Measurements from ENCODE around the gene BFSP2. TPM values are rescaled to one million over a fixed set of nuclear protein-coding genes. Genes with fewer than 3 reads are reported as not detected.

BFSP2 gene
- total RNA-seq, 4 donors from 2014 or later = not detected

DNA sequence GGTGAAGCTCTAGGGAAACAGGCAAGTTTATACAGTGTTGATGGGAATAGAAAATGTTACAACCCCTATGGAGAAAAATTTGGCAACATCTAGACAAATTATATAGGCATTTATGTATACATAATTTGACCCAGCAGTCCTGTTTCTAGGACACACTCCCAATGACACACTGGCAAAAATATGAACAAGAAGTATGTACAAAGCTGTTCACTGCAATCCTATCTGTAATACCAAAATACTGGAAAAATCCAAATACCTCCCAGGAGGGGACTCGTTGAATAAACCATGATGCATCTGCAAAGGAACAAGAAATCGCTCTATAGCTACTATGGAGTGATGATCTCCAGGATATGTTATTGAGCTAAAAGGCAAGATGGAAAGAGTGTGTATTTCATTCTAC, 8.5 kb downstream of the BFSP2 start:
- DNase-seq = no peak
- intact Hi-C loops (cut with DNase I; ENCODE audit: low total_unique reads) = no loop called here
- Histone ChIP-seq H3K4me1 (peaks cover under 1 to 3% of the 10 kb centered on the region in 2 donors), H3K27ac (no peak overlapping the region), H3K27me3 (peaks cover 0 to 2% (median 0%) of the 10 kb centered on the region in 3 donors), H3K36me3 (no peaks in the 10 kb centered on the region), H3K9me3 (no peaks in the 10 kb centered on the region), H3K4me3 (no peak overlapping the region)
- no peak for ATAC-seq
- in situ Hi-C loops (cut with MboI; ENCODE audit: low sequenced_read_pairs in 4 of 4) = no loop called here
- no peak for TF ChIP-seq POLR2A (IDR thresholded peaks at IDR 0.05)
- TF ChIP-seq, protein P1, sequence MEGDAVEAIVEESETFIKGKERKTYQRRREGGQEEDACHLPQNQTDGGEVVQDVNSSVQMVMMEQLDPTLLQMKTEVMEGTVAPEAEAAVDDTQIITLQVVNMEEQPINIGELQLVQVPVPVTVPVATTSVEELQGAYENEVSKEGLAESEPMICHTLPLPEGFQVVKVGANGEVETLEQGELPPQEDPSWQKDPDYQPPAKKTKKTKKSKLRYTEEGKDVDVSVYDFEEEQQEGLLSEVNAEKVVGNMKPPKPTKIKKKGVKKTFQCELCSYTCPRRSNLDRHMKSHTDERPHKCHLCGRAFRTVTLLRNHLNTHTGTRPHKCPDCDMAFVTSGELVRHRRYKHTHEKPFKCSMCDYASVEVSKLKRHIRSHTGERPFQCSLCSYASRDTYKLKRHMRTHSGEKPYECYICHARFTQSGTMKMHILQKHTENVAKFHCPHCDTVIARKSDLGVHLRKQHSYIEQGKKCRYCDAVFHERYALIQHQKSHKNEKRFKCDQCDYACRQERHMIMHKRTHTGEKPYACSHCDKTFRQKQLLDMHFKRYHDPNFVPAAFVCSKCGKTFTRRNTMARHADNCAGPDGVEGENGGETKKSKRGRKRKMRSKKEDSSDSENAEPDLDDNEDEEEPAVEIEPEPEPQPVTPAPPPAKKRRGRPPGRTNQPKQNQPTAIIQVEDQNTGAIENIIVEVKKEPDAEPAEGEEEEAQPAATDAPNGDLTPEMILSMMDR (IDR thresholded peaks at IDR 0.05 in 4 of 5, conservative IDR thresholded peaks at IDR 0.05 in 1 of 5) = no peak

DNA sequence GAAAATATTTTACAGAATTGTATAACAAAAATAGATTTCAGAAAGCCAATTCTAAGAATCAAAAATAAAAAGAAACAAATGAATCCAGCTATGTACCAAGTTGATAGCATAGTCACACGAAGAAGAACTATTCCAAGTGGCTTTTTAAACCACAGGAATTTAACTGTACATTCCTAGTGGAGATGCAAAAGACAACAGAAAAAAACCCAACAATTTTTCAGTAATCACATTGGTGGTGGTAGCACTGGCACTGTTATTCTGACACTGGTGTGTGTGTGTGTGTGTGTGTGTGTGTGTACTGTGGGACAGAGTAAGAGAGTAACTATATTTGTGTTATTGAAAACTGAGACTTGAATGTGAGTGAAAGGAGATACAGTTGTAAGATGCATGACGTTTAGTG, 9.1 kb downstream of the BFSP2 start:
- peaks cover 0 to 2% (median 0%) of the 10 kb centered on the region in 3 donors for H3K27me3 ChIP-seq
- H3K9me3 ChIP-seq = no peaks in the 10 kb centered on the region
- H3K4me1 ChIP-seq = peaks cover 3% of the 10 kb centered on the region in 2 donors
- H3K36me3 ChIP-seq = no peaks in the 10 kb centered on the region
- TF ChIP-seq, protein P1 (IDR thresholded peaks at IDR 0.05 in 4 of 5, conservative IDR thresholded peaks at IDR 0.05 in 1 of 5) = no peak
- TF ChIP-seq POLR2A (IDR thresholded peaks at IDR 0.05) = no peak
- ATAC-seq (no peak), DNase-seq (no peak)
- intact Hi-C loops (cut with DNase I; ENCODE audit: low total_unique reads) = no loop called here
- H3K4me3 ChIP-seq = no peak overlapping the region
- H3K27ac ChIP-seq = no peak overlapping the region
- in situ Hi-C loops (cut with MboI; ENCODE audit: low sequenced_read_pairs in 4 of 4) = no loop called here

DNA sequence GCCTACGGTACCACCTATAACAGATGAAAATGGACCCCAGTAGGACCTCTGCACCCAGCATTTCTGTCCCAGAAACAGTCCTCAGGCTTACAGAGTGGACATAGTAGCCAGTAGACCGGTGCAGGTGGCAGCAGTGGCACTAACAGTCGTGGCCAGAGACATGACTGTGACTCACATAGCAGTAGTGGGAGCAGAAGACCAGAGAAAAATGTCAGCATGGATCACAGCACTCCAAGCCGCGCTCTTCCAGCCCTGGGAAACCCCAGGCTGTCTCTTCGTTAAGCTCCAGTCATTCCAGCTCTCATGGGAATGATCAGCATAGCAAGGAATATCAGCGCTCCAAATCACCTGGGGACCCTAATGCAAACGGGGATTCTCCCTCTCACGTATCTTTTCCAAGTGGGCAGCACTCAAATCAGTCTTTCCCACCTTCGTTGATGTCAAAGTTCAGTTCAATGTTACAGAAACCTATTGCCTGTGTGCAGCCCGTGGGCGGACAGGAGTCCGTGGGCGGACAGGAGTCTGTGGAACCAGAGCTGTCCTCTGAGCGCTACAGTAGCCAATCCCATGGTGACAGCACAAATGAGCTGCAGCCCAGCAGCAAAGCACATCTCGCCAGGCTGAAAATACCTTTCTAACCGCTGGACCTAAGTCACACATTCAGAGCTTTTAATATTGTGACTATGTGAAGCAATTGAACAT, 10.5 kb downstream of the BFSP2 start:
- no peaks in the 10 kb centered on the region for H3K36me3 ChIP-seq
- DNase-seq (no peak), ATAC-seq (no peak)
- H3K27me3 ChIP-seq = peaks cover 0 to 2% (median 0%) of the 10 kb centered on the region in 3 donors
- H3K27ac ChIP-seq = no peak overlapping the region
- H3K9me3 ChIP-seq = no peaks in the 10 kb centered on the region
- no peak for TF ChIP-seq POLR2A (IDR thresholded peaks at IDR 0.05)
- TF ChIP-seq, protein P1 (IDR thresholded peaks at IDR 0.05 in 4 of 5, conservative IDR thresholded peaks at IDR 0.05 in 1 of 5) = no peak
- intact Hi-C loops (cut with DNase I; ENCODE audit: low total_unique reads) = no loop called here
- H3K4me3 ChIP-seq = no peak overlapping the region
- H3K4me1 ChIP-seq = peaks cover 3% of the 10 kb centered on the region in 2 donors
- in situ Hi-C loops (cut with MboI; ENCODE audit: low sequenced_read_pairs in 4 of 4) = no loop called here

DNA sequence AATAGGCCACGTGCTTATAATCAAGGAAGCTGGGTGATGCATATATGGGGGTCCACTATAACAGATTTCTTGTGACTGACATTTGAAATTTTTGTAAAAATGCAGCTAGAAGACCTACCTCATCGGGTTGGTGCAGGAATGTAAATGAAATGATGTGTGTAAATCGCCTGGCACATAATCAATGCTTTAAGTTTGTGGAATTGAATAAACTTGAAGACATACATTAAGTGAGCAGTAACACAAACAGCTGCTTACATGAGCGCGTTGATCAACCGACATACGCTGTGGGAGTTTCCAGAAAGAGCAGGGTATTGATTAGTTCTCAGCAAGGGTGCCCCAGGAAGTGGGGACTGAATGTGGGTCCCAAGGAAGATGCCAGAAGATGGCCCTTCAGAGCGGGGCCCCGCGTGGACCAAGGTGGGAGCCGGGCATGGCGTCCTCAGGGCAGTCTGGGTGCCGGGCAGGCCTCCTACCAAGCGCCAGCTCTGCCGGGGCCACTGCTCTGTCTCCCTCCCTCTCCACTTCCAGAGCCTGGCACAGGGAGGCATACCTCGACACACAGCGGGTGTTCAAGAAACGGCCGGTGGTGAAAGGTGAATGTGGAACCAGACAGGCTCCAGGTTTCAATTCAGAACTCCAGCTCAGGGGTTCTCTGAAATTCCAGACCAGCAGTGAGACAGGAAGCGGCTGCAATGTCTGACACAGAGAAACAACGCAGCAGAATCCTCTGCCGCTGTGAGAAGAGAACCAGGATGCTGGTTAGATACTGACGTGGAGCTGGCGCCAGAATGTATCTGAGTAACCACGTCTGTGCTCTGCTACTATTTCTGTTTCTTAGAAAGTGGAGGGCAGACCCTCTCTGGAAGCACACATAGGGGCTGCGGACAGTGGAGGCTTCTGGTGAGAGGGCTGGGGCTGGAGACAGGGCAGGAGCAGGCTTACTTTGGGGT, 12.6 kb downstream of the BFSP2 start:
- H3K27me3 ChIP-seq = no peaks in the 10 kb centered on the region
- H3K4me3 ChIP-seq = peak overlapping the region in 2 of 4 donors; percentile 24 to 32
- in situ Hi-C loops (cut with MboI; ENCODE audit: low sequenced_read_pairs in 4 of 4) = no loop called here
- H3K4me1 ChIP-seq = peaks cover 3% of the 10 kb centered on the region in 2 donors
- ATAC-seq (peak in 1 of 2 donors; percentile 14), DNase-seq (no peak)
- H3K9me3 ChIP-seq = no peaks in the 10 kb centered on the region
- TF ChIP-seq, protein P1 (IDR thresholded peaks at IDR 0.05 in 4 of 5, conservative IDR thresholded peaks at IDR 0.05 in 1 of 5) = no peak
- no peak for TF ChIP-seq POLR2A (IDR thresholded peaks at IDR 0.05)
- H3K36me3 ChIP-seq = no peaks in the 10 kb centered on the region
- intact Hi-C loops (cut with DNase I; ENCODE audit: low total_unique reads) = no loop called here
- no peak overlapping the region for H3K27ac ChIP-seq

Data from gastrocnemius medialis (tissue), 4 donors.